K562 (cell line): Measurements from ENCODE around the gene LAPTM5. TPM values are rescaled to one million over a fixed set of nuclear protein-coding genes. Genes with fewer than 3 reads are reported as not detected.

Source experiments
- ATF7 ChIP-seq: fragments of 450-650 bp; IDR thresholded peaks from 2 replicates; pipeline ENCODE4 v1.7.1; 2014; ENCODE audit warnings: mild to moderate bottlenecking, moderate library complexity
- EHMT2 ChIP-seq: fragments of 450-650 bp; IDR thresholded peaks from 2 replicates; pipeline ENCODE4 v1.6.1; 2018; ENCODE audit warnings: antibody characterized with exemption
- NFE2L1 ChIP-seq: fragments of 450-650 bp; IDR thresholded peaks from 2 replicates; pipeline ENCODE4 v1.6.1; 2016; ENCODE audit warnings: missing genetic modification characterization, low read depth, mild to moderate bottlenecking, missing compliant biosample characterization, moderate library complexity, borderline replicate concordance
- POLR3G ChIP-seq: IDR thresholded peaks from 2 replicates; pipeline ENCODE4 v1.6.1; 2011; ENCODE audit not compliant: insufficient read length, insufficient replicate concordance; ENCODE audit errors: extremely low read depth
- REST ChIP-seq, 2 experiments: fragments of 450-650 bp; formaldehyde crosslinking in 1 of 2; IDR thresholded peaks; 2 replicates each; pipeline versions ENCODE4 v1.4.0 to v1.6.1; 2014 to 2020; ENCODE audit warnings: mild to moderate bottlenecking in 2 of 2, borderline replicate concordance in 1 of 2, low read depth in 1 of 2
- SAFB ChIP-seq: fragments of 200-400 bp; formaldehyde crosslinking; IDR thresholded peaks from 2 replicates; pipeline ENCODE4 v1.6.1; 2017; ENCODE audit warnings: low read depth, low read length, borderline replicate concordance
- SUPT5H ChIP-seq: fragments of 450-650 bp; IDR thresholded peaks from 2 replicates; pipeline ENCODE4 v1.6.1; 2016
- TSC22D4 ChIP-seq: fragments of 450-650 bp; IDR thresholded peaks from 2 replicates; pipeline ENCODE4 v1.6.1; 2016; ENCODE audit warnings: missing genetic modification characterization, missing biosample characterization, control low read depth
- ZBTB7A ChIP-seq: IDR thresholded peaks from 2 replicates; pipeline ENCODE4 v1.6.1; 2011; ENCODE audit warnings: low read depth, mild to moderate bottlenecking, low read length, moderate library complexity, borderline replicate concordance; ENCODE audit not compliant: control insufficient read depth
- ZNF134 ChIP-seq: fragments of 250-450 bp; sonication (Bioruptor Pico); conservative IDR thresholded peaks from 2 replicates; pipeline ENCODE4 v1.4.0; 2020
- ZNF175 ChIP-seq: fragments of 200-800 bp; sonication (Bioruptor generic); IDR thresholded peaks from 2 replicates; pipeline ENCODE4 v1.6.1; 2016; ENCODE audit warnings: low read depth, mild to moderate bottlenecking, missing genetic modification characterization, missing compliant biosample characterization
- ZNF217 ChIP-seq: sonication (generic); formaldehyde crosslinking; IDR thresholded peaks from 2 replicates; pipeline ENCODE4 v1.8.0; 2022; ENCODE audit warnings: mild to moderate bottlenecking, missing genetic modification reagents
- ZNF431 ChIP-seq: sonication (generic); formaldehyde crosslinking; IDR thresholded peaks from 2 replicates; pipeline ENCODE4 v1.8.0; 2022; ENCODE audit warnings: mild to moderate bottlenecking, missing genetic modification reagents
- ZNF583 ChIP-seq: fragments of 250-450 bp; sonication (Bioruptor Pico); IDR thresholded peaks from 2 replicates; pipeline ENCODE4 v1.4.0; 2020
- ZNF79 ChIP-seq: fragments of 250-450 bp; sonication (Bioruptor Pico); IDR thresholded peaks from 2 replicates; pipeline ENCODE4 v1.4.0; 2020; ENCODE audit warnings: low read depth, mild to moderate bottlenecking, moderate library complexity
- polyA plus RNA-seq, 8 experiments: library from polyadenylated mRNA; depleted of rRNA in 4 of 8; stranded (reverse) in 5 of 8; unstranded in 3 of 8; fragments of >200 nt; fragmentation: Nextera tagmentation in 2 of 8; fragmentation: Illumina TruSeq in 1 of 8; extraction: Ambion mirVana in 2 of 8; extraction: Trizol in 1 of 8; gene quantifications; 2 replicates each; pipeline versions ENCODE4 v1.2.1 to v1.2.3, GENCODE V29; 2011 to 2014; ENCODE audit warnings: inconsistent platforms in 1 of 8, missing spikeins in 1 of 8
- total RNA-seq, 7 experiments: library from RNA; depleted of rRNA in 6 of 7; stranded (reverse); fragments of >200 nt in 6 of 7; fragmentation: Illumina TruSeq in 2 of 7; extraction: Trizol in 2 of 7; gene quantifications; 2 replicates each; pipeline versions ENCODE4 v1.2.1 to v1.2.3, GENCODE V29; 2011 to 2021; ENCODE audit warnings: low replicate concordance in 1 of 7
- TF ChIP-seq, protein P1 (sequence below): fragments of 250-450 bp; sonication (Bioruptor Pico); IDR thresholded peaks from 2 replicates; pipeline ENCODE4 v1.8.0; 2021; ENCODE audit warnings: mild to moderate bottlenecking, moderate library complexity
- TF ChIP-seq, protein P2 (sequence below): fragments of 450-650 bp; IDR thresholded peaks from 2 replicates; pipeline ENCODE4 v1.6.1; 2018; ENCODE audit warnings: mild to moderate bottlenecking, low read depth; ENCODE audit not compliant: partially characterized antibody

LAPTM5 gene
- total and polyA plus RNA-seq, 9 of the 15 experiments (the other 6 are each of a cell fraction or from before 2014, with no cell fraction given), result 2.4 to 47.3 (median 20.3) TPM

DNA sequence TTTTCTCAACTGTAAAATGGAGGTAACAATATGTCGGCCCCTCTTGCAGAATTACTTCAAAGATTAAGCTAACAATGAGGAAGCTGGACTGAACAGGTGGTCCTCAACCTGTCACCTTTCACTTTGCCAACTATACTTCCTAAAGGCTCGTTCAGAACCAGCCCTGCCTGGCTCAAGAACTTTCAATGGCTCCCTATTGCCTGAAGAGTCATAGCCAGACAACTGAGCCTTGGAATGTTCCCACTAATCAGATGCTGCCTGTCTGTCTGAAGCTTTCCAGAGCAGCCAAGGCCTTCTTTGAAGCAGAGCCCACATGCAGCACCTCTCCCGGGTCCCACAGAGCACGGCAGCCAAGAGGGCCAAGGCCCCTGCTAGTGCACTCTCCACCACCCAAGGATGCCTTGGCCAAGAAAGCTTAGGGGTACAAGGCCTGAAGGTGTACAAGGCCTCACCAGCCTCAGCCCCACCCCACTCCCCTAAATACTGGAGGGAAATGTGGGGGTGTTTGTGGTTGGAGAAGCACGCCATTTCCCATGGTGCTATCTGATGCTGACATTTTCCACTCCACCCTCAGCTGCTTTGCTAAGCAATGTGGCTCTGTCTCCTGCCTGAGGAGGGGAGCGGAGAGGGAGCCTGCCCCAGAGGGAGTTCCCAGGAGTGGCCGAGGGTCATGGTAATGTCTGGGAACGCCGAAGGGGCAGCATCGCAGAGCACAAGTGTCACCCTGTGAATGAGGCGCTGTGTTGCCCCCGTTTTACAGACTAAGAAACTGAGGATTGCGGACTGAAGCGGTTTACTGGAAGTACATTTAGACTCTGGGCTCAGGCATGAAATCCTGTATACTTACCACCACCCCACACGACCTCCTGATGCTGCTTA is 8.2 kb upstream of the LAPTM5 start (continued):
- TF ChIP-seq REST (IDR thresholded peaks at IDR 0.05; ENCODE audit: borderline replicate concordance) (no peak), REST (CRISPR knock-in tag; IDR thresholded peaks at IDR 0.05; ENCODE audit: low read depth) (no peak), TSC22D4 (no peak), ZNF217 (CRISPR knock-in tag) (no peak), EHMT2 (no peak), ATF7 (no peak), SAFB (no peak), SUPT5H (no peak), ZNF583 (CRISPR knock-in tag) (peak; percentile 82), ZNF134 (CRISPR knock-in tag) (no peak; the same call in 1 of the 2 replicates), POLR3G (no peak), ZNF431 (no peak), ZBTB7A (no peak), NFE2L1 (tag) (no peak), ZNF79 (no peak; the same call in none of the 2 replicates), ZNF175 (CRISPR knock-in tag) (no peak)
- TF ChIP-seq, protein P1, sequence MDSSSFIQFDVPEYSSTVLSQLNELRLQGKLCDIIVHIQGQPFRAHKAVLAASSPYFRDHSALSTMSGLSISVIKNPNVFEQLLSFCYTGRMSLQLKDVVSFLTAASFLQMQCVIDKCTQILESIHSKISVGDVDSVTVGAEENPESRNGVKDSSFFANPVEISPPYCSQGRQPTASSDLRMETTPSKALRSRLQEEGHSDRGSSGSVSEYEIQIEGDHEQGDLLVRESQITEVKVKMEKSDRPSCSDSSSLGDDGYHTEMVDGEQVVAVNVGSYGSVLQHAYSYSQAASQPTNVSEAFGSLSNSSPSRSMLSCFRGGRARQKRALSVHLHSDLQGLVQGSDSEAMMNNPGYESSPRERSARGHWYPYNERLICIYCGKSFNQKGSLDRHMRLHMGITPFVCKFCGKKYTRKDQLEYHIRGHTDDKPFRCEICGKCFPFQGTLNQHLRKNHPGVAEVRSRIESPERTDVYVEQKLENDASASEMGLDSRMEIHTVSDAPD, result no peak
- TF ChIP-seq, protein P2, sequence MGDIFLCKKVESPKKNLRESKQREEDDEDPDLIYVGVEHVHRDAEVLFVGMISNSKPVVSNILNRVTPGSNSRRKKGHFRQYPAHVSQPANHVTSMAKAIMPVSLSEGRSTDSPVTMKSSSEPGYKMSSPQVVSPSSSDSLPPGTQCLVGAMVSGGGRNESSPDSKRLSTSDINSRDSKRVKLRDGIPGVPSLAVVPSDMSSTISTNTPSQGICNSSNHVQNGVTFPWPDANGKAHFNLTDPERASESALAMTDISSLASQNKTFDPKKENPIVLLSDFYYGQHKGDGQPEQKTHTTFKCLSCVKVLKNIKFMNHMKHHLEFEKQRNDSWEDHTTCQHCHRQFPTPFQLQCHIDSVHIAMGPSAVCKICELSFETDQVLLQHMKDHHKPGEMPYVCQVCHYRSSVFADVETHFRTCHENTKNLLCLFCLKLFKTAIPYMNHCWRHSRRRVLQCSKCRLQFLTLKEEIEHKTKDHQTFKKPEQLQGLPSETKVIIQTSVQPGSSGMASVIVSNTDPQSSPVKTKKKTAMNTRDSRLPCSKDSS, result no peak
